WTC11 (cell line): Measurements from ENCODE around the gene PSMA4. TPM values are rescaled to one million over a fixed set of nuclear protein-coding genes. Genes with fewer than 3 reads are reported as not detected.
"Not testable (repeated sequence)": the region's sequence is repeated elsewhere in the genome, so short reads cannot be mapped to it uniquely, and the experiment has no call there.

ENCODE experiments used
- ATAC-seq: fragments of 200-7000 bp; cut with Tn5 transposase; 2 replicates; pipeline ENCODE4 v1.10.0; 2021; ENCODE audit warnings: mild to moderate bottlenecking, moderate library complexity
- CTCF ChIA-PET: fragments of 300-600 bp; sonication (Branson Sonifier 250); formaldehyde crosslinking; loops from one replicate; lab custom pipeline; 2021; ENCODE audit warnings: antibody characterized with exemption; lab: Charles Lee
- POLR2A ChIA-PET: fragments of 350-600 bp; sonication (Branson Sonifier 250); formaldehyde crosslinking; loops from one replicate; lab custom pipeline; 2021; ENCODE audit warnings: antibody characterized with exemption; lab: Charles Lee
- DNase-seq: peaks from one replicate; pipeline ENCODE4 v3.0.0; 2021; ENCODE audit warnings: low spot score
- H3K27ac Mint-ChIP-seq: 2 replicates; pipeline ENCODE4 v1.8.0; 2021; ENCODE audit warnings: mixed read lengths
- H3K27me3 Mint-ChIP-seq: 2 replicates; pipeline ENCODE4 v1.8.0; 2021; ENCODE audit warnings: low read depth, mild to moderate bottlenecking, moderate library complexity, mixed read lengths
- H3K36me3 Mint-ChIP-seq: 2 replicates; pipeline ENCODE4 v1.8.0; 2021; ENCODE audit warnings: mixed read lengths
- H3K4me1 Mint-ChIP-seq: 2 replicates; pipeline ENCODE4 v1.8.0; 2022; ENCODE audit warnings: mixed read lengths
- H3K4me3 Mint-ChIP-seq: 2 replicates; pipeline ENCODE4 v1.8.0; 2021; ENCODE audit warnings: mild to moderate bottlenecking, moderate library complexity, mixed read lengths
- H3K9me3 Mint-ChIP-seq: 2 replicates; pipeline ENCODE4 v1.8.0; 2021; ENCODE audit warnings: mixed read lengths
- AR ChIP-seq: fragments of 250-450 bp; sonication (Bioruptor Pico); IDR thresholded peaks from 2 replicates; pipeline ENCODE4 v1.9.0; 2021; ENCODE audit warnings: mild to moderate bottlenecking
- ETV6 ChIP-seq: sonication (generic); formaldehyde crosslinking; IDR thresholded peaks from 2 replicates; pipeline ENCODE4 v1.8.1; 2022; ENCODE audit warnings: mild to moderate bottlenecking, missing genetic modification reagents
- FOXJ3 ChIP-seq: sonication (generic); formaldehyde crosslinking; IDR thresholded peaks from 2 replicates; pipeline ENCODE4 v1.9.0; 2021; ENCODE audit warnings: missing genetic modification reagents, mild to moderate bottlenecking, borderline replicate concordance
- GABPB1 ChIP-seq: sonication (generic); formaldehyde crosslinking; IDR thresholded peaks from 2 replicates; pipeline ENCODE4 v1.8.1; 2023; ENCODE audit warnings: mild to moderate bottlenecking, missing genetic modification reagents
- KAT7 ChIP-seq: sonication (generic); formaldehyde crosslinking; IDR thresholded peaks from 2 replicates; pipeline ENCODE4 v1.8.1; 2023; ENCODE audit warnings: missing genetic modification reagents, mild to moderate bottlenecking, borderline replicate concordance
- MXD4 ChIP-seq: fragments of 250-450 bp; sonication (Bioruptor Pico); IDR thresholded peaks from 2 replicates; pipeline ENCODE4 v1.8.0; 2021; ENCODE audit warnings: mild to moderate bottlenecking, moderate library complexity, borderline replicate concordance
- NR3C1 ChIP-seq: sonication (generic); formaldehyde crosslinking; conservative IDR thresholded peaks from 2 replicates; pipeline ENCODE4 v1.8.1; 2023; ENCODE audit warnings: low read depth, mild to moderate bottlenecking, missing genetic modification reagents
- PRRX2 ChIP-seq: fragments of 250-450 bp; sonication (Bioruptor Pico); IDR thresholded peaks from 2 replicates; pipeline ENCODE4 v1.8.0; 2021; ENCODE audit warnings: mild to moderate bottlenecking
- RELA ChIP-seq: sonication (generic); formaldehyde crosslinking; IDR thresholded peaks from 2 replicates; pipeline ENCODE4 v1.8.1; 2022; ENCODE audit warnings: missing genetic modification reagents, mild to moderate bottlenecking, borderline replicate concordance
- TEAD4 ChIP-seq: sonication (generic); formaldehyde crosslinking; IDR thresholded peaks from 2 replicates; pipeline ENCODE4 v1.8.0; 2022; ENCODE audit warnings: mild to moderate bottlenecking, missing genetic modification reagents
- ZMAT4 ChIP-seq: fragments of 250-450 bp; sonication (Bioruptor Pico); IDR thresholded peaks from 2 replicates; pipeline ENCODE4 v1.9.0; 2021; ENCODE audit warnings: mild to moderate bottlenecking
- ZNF219 ChIP-seq: sonication (generic); formaldehyde crosslinking; IDR thresholded peaks from 2 replicates; pipeline ENCODE4 v1.8.0; 2023; ENCODE audit warnings: missing genetic modification reagents, mild to moderate bottlenecking, borderline replicate concordance
- ZNF396 ChIP-seq: fragments of 250-450 bp; sonication (Bioruptor Pico); IDR thresholded peaks from 2 replicates; pipeline ENCODE4 v1.8.0; 2021; ENCODE audit warnings: mild to moderate bottlenecking, moderate library complexity, borderline replicate concordance
- total RNA-seq: library from RNA; stranded (reverse); gene quantifications from 3 replicates; pipeline ENCODE4 v1.2.3, GENCODE V29; 2021

Gene PSMA4
- total RNA-seq, 1 experiment from 2014 or later: 281 TPM

- no peak for TF ChIP-seq MXD4 (CRISPR knock-in tag)
Measured at GRCh38 chr15:78538358-78538757, 1.9 kb upstream of the PSMA4 start (continued).

- ChIA-PET POLR2A (interaction anchor here (0.8 to 3.4 kb wide), 2 partner anchors 26 to 273 kb away, joined by 4 to 35 read pairs; partner anchors contain the start of gene CHRNA5), CTCF (interaction anchor here (0.8 to 2.1 kb wide), 6 partner anchors 31 to 426 kb away, joined by 3 to 10 read pairs (median 4); no protein-coding TSS in a partner anchor)
- DNase-seq, H3K27me3 Mint-ChIP-seq, H3K9me3 Mint-ChIP-seq, ATAC-seq: not testable (repeated sequence)
- peaks cover 11% of the 10 kb centered on the region for H3K4me1 Mint-ChIP-seq
- H3K36me3 Mint-ChIP-seq: peaks cover 22% of the 10 kb centered on the region
- peak overlapping the region; percentile 96 for H3K27ac Mint-ChIP-seq
- peak overlapping the region; percentile 96 for H3K4me3 Mint-ChIP-seq
Measured at GRCh38 chr15:78539464-78540140, 642 bp upstream of the PSMA4 start.

- H3K4me3 Mint-ChIP-seq: peak overlapping the region; percentile 96
- H3K4me1 Mint-ChIP-seq: peaks cover 11% of the 10 kb centered on the region
- H3K36me3 Mint-ChIP-seq: peaks cover 36% of the 10 kb centered on the region
- TF ChIP-seq KAT7 (CRISPR knock-in tag) (0 out of 2 replicates have a peak, but pooled peaks have one; percentile 5), GABPB1 (CRISPR knock-in tag) (no peak), PRRX2 (CRISPR knock-in tag) (no peak), AR (no peak), NR3C1 (no peak)
- ChIA-PET CTCF (interaction anchor here (0.8 to 2.1 kb wide), 5 partner anchors 24 to 119 kb away, joined by 3 to 10 read pairs (median 3); partner anchors contain the start of gene CHRNA5), POLR2A (interaction anchor here (3.4 kb wide), 1 partner anchor 25 kb away, joined by 35 read pairs; the partner anchor contains the start of gene CHRNA5)
- ATAC-seq (peak; percentile 6; the same call in 1 of the 2 replicates), DNase-seq (no peak)
- H3K27me3 Mint-ChIP-seq: no peaks in the 10 kb centered on the region
- H3K9me3 Mint-ChIP-seq: no peaks in the 10 kb centered on the region
- peak overlapping the region; percentile 96 for H3K27ac Mint-ChIP-seq
Measured at GRCh38 chr15:78540871-78541743, 863 bp downstream of the PSMA4 start.

GRCh38 chr15:78541744-78542034 lies 1.4 kb downstream of the PSMA4 start:
- TF ChIP-seq AR (no peak), FOXJ3 (CRISPR knock-in tag) (no peak), ZNF219 (no peak), ZMAT4 (CRISPR knock-in tag) (no peak), TEAD4 (CRISPR knock-in tag) (no peak), RELA (CRISPR knock-in tag) (no peak), ZNF396 (CRISPR knock-in tag) (no peak), ETV6 (CRISPR knock-in tag) (no peak)
- Mint-ChIP-seq H3K4me3 (peak overlapping the region; percentile 96), H3K9me3 (no peaks in the 10 kb centered on the region), H3K36me3 (peaks cover 42% of the 10 kb centered on the region), H3K4me1 (peaks cover 11% of the 10 kb centered on the region), H3K27ac (peak overlapping the region; percentile 18; the same call in 1 of the 2 replicates), H3K27me3 (no peaks in the 10 kb centered on the region)
- DNase-seq (no peak), ATAC-seq (no peak)
- CTCF ChIA-PET: interaction anchor here (2.1 kb wide), 1 partner anchor 33 kb away, joined by 10 read pairs; no protein-coding TSS in a partner anchor
- POLR2A ChIA-PET: interaction anchor here (3.4 kb wide), 1 partner anchor 24 kb away, joined by 35 read pairs; the partner anchor contains the start of gene CHRNA5
